Activated CD8-positive, alpha-beta memory T cell treated with anti-CD3 and anti-CD28 coated beads, Interleukin-2, amount 50 U/mL, for 48 hours (primary cell): ENCODE data around the gene DSTN.

Experiments
- DNase-seq: peaks from one replicate; pipeline ENCODE4 v3.0.0-alpha.2; 2020

Gene DSTN

DNA sequence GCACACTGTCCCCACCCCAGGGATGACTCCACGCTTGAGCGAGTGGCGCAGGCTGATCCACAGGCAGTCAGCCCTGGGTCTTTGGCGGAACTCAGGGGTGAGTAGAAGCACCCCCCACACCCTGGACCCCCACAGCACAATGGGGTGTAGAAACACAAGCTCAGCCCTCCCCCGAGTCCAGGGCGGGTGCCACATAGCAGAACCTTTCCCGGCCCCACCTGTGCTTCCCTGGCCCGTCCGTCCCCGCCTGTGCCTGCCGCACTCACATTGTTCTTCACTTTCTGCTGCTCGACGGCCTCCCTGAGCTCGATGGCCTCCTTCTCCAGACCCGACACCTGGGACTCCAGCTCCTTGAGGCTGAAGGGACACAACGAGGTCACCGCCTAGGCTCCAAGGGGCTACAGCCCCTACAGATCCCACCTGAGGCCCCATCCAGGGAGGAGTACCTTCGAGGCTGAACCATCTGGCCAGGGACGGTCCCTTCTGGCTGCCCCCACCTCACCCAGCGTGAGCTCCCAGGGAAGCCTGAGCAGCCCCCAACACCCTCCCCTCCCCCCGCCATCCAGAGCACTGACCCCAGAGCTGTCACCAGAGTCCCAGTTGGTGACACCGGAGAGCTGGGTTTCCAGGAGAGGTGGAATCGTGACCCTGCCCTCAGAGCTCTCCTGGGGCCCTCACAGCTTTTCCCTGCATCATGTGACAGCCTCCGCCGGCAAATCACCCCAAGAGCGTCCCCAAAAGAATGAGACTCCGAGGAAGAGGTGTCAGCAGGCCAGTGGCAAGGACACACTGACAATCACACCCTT, 55.6 kb downstream of the DSTN start:
- DNase-seq, result no peak

DNA sequence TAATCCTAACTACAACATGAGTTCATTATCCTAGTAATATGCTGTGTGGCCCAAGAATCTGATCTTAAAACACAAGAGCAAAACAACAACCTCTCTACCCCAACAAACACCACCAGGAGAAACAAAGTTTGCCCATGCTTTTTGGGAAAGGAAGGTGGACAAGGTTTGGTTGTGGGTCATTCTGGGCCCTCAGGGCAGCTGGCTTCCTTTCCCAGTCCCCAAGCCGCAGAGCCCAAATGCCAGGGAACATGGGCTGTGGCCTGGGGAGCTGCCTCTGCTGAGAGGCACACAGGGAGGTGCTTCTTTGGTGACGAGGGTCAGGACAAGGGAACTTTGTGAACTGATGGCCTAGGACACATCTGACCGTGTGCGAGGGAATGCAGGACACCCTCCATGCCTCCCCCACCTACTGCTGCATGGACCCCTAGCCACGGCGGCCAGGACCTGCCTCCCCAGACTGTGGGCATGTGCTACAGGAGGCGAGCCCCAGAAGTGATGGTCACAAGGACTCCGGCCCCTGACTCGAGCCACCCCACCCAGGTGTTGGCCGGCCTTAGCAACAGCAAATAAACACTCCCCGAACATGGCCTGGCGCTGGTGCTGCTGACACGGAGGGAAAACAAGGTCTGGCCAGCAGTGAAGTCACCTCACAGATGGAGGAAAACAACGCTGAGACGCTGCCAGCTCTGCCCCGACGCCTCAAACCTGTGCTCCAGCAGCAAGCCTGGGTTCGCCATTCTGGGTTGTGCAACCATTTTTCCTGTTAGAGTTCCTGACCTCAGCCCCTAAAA, 56.5 kb downstream of the DSTN start:
- DNase-seq, result no peak

DNA sequence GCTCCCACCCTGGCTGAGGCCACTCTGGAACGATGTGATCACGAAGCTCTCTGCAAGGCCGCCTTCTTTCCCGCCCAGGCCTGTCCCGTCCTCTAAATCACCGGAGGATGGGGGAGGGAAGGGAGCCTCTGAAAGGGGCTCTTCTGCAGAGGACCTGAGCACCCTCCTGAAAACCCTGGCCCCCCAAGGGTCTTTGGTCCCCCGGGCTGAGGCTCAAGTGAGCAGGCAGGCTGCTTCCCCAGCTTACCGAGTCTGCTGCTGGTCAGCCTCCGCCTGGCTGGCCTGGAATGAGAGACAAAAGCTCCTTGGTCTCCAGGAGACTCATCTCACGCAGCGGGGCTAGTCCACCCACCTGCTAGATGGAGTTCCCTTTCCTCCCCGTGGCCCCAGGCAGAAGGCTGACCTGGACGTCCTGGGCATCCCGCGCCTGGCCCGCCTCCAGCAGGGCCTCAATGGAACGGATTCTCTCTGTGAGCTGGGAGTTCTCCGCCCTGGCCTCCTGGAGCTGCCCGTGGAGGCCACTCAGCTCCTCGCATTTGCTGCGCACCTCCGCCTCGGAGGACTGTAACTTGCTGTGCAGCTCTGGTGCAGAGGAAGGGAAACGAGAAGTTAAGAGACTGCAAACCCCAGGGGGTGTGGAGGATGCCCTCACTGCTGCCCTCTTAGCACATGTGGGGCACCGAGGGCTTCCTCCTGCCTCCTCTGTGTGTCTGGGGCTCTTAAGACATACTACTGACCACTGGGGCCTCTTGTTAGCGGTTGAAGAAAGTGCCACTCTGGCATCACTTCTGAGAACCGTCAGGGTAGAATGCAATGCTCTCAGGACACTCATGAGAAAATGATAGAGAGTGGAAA, 57.5 kb downstream of the DSTN start:
- no peak for DNase-seq

DNA sequence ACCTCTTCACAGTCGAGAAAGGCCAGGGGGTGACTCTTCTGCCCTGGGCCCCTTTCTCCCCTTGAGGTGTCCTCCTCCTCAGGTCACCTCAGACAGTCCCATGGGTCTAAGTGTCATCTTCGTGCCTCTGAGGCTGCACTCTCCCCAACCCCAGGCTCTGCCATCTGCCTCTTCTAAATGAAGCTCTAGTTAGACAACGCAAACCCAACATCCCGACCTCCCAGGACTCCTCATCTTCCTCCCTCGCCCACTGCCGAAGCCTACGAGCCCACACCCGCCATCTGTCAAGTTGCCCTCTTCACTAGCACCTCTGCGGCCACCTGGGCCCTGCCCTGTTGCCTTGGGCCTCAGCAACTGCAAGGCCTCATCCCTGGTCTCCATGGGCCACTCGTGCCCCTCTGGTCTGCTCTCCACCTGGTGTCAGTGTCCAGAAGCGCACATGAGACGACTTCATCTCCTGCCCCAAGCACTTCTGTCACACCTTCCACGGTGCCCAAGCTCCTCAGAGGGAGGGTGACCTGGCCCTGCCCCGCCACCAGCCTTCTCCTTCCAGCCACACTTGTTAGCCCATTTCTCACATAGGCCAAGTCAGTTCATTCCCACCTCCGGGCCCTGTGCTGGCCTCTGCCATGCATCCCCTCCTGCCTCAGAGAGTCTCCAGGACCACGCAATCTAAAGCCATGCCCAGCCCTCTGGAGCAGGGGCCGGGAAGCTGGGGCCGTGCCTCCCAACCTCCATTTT, 58.4 kb downstream of the DSTN start:
- no peak for DNase-seq

GRCh38 chr20:17629025-17629424, 59.1 kb downstream of the DSTN start:
- no peak for DNase-seq

DNA sequence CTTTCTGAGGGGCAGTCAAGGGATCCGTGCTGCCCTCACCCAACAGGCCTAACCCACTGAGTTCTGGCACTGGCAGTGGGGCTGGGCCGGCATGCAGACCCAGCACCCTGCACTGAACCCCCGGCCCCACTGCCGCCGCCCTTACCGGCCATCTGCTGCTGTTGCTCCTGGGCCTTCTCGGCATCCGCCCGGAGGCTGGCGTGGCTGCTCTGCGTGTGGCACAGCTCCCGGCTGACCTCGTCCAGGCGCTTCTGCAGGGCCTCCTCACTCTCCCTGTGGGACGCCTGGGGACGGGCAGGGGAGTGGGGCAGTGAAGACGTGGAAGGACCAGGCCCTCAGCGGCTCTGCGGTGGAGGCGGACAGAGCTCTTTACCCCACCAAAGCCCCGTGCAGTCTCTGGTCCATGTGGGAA, 59.8 kb downstream of the DSTN start:
- no peak for DNase-seq

- no peak for DNase-seq
These were observed 60.4 kb downstream of the DSTN start for GRCh38 chr20:17630151-17630805.

DNA sequence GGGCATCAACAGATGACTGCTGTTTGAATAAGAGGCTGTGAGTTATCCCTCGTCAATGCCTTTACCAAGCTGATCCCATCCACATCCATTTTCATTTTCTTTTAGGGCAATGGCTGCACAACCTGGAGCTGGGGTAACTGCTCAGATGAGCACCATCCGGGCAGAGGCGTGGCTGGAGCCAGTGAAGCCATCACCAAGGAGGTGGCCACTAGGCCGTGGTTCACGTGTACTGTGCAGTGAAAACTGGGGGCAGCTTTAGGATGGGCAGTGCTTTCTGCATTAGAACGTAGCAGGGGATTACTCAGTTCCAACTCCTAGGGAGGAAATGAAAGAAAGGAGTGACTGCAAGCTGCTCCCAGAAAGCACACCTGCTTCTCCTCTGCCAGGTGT, 60.9 kb downstream of the DSTN start:
- DNase-seq, result no peak

DNA sequence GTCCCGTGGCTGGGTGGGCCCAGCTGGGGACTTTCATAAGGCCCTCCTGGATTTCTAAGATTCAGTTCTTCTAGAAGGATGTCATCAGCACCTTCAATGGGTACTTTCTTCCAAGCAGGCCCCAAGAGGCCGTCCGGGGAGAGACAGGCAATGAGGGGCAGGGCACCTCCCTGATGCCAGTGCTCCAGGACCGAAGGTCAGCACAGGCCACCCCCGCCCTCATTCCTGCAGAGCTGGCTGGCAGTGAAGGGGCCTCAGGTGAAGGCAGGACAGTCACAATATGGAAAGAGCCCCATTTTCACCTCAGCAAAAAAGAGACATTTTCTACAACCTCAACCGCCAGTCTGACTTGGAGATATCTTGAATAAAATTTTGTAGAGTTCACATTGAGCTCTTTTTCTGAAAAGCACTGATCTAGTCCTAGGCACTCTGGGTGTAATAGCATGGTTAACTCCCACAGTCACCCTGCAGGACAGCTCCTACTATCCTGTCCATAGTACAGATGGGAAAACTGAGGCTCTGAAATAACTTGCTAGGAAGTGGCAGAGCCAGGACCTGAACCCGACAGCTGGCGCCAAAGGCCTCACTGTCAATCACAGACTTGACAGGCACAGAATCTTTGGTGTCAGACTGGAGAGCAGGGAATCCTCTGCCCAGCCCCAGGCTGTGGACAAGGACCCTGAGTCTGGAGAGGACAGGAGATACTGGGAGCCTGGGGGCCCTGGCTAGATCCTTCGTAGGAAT, 61.9 kb downstream of the DSTN start:
- DNase-seq, result no peak

DNA sequence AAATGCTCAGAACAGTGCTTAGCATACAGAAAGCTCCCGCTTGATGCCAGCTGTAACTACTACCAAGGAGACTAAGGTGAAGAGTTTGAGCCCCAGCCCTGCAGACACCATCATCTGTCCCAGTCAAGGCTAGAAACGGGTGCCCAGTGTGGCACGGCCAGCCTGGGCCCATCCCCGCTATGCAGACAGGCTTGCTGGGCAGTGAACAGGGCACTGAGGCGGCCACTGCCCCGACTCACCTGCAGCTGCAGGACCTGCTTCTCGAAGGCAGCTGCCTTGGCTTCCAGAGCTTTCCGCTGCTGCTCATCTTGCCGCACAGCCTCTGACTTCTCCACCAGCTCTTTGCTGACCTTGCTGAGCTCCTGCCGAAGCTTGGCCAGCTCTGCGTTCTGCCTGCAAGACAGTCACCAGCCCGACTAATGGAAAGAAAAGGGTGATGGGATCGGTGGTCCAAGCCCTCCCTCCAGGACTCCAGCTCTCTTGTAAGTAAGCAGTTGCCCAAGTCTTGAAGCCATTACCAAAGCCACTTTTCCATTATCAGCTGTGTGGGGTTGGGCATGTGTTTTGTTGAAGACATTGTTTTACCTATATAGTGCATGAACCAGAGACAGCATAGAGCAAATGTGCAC, 63.5 kb downstream of the DSTN start:
- no peak for DNase-seq

DNA sequence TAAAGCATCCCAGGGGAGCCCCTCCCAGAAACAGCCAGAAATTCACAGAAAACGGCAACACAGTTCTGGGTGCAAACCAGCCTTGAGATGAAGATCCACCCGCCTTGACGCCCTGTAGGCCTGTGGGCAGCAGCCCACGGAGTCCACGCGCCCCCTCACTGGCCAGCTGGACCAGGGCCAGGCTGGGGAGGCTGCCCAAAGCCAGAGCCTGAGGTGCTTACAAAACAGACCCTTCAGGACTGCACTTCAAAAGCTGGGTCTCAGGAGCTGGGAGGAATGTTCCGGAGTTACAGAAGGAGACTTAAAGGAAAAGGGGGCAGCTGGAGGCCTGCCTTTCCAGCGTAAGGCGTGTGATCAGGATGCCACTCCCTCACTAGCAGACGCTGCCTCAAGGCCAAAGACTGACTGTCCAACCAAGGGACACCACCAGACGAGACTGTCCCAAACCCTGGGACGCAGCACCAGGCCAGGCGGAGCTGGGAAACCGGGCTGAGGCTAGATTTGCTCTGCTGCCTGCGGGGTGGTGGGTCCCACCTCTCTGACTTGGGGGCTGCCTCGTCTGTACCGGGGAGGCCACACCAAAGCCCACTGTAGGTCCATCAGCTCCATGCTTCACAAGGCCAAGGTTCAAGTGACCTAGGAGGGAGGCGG, 64.1 kb downstream of the DSTN start:
- no peak for DNase-seq

DNA sequence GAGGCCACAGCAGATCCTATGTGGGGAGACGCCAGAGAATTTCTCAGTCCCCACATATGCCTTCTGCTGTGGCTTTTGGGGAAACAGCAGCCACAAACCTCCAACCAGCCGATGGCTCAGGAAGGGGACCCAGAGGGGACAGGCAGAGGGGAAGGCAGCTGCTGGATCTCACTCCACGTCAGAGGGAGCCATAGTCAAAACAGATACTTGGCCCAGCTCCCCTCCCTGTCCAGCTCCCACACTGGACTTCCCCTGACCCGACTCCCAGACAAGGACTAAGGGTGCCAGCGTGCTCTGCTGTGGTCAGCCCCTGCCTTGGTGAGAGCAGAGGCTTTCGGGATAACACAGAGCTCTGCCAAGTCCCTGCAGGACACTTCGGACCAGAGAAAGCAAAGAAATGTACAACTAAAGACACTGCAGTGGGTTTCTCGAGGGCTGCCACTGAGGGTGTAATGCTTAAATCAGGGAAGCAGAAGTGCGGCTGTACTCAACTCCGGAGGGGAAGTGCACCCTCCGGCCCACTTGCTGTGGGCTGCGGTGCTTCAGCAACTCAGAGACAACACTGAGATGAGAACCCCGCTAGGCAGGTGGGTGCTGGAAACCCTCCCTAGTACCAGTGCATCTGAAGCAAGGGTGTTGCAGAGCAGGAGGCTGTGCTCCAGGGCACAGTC, 64.9 kb downstream of the DSTN start:
- no peak for DNase-seq

DNA sequence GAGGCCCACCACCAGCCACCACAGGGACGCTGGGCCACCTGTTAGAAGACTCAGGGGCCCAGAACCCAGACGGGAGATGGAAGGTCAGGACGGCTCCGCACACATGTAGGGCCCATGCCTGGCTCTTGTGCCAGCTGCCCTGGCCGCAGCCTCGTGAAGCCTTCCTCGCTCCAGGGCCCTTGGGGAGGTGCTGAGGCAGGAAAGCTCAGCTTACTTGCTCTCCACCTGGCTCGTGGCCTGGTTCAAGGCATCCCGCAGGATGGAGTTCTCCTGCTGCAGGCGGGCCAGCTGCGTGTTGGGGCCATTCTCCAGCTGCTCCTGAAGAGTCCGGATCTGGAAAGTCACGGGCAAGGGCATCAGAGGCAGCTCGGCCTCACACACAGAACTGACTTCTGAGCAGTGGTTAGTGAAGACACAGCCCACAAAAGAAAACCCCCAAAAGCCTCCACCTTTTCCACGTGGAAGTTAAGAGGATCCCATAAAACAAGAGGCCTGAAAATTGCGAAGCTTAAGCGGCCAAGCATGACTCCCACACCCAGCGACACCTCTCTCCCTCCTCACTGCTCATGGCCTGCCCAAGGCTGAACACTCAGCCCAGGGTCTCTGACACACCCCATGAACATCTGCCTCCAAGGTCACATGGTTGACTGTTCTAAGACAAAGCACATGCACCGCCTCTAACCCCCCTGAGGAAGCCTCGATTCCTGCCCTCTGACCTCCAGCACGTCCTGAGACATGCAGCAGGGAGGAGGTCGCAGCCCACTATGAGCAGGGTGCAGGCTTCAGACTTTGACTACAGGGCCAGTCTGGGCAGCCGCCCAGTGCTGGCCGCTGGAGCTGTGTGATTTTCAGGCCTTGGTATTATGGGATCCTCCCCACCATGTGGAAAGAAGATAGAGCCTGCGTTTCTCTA, 65.7 kb downstream of the DSTN start:
- DNase-seq, result no peak

DNA sequence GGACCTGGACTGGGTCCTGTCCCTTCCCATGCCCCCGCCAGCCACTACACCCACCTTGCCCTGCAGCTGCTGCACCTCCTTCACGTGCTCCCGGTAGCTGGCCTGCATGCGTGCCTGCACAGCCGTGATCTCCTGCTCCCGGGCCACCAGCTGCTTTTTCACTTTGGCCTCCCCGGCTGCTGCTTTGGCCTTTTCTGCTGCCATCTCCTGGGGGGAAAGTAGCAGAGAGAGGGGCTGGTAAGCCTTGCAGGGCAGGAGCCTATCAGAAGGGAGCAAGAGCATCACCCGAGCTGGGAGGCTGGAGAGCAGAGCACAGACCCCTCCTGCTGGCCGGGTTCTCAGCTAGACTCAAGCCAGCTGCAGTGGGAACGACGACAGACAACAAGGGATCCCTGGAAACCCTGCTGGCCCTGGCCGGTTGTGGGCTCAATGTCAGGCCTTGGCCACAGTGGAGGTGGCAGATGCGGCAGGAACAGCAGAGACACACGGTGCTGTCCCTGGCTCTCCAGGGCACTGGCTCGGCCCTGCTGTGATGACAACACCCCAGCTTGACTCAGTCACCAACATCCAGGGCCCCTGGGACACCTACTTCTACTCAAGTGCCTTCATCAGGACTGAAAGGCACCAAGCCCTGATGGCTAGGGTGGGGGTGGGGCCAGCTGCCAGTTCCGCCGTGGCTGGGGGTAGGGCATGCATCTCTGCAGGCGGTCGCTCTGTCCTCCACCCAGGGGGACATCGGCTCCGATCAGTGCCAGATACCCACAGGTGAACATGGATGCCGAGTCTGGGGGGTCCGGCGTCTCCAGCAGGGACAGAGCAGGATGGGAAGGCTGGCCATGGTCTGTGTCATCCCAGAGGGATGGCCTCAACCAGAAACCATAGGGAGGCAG, 66.9 kb downstream of the DSTN start:
- DNase-seq, result no peak

GRCh38 chr20:17637413-17637780, 67.5 kb downstream of the DSTN start:
- DNase-seq, result no peak

GRCh38 chr20:17637985-17638640, 68.2 kb downstream of the DSTN start:
- no peak for DNase-seq

- DNase-seq, result no peak
These were observed 69.0 kb downstream of the DSTN start for GRCh38 chr20:17638835-17639407.
